ENCODE measurements around the gene SSPN.
"Not testable (repeated sequence)": the region's sequence is repeated elsewhere in the genome, so short reads cannot be mapped to it uniquely, and the experiment has no call there.

SSPN gene

DNA sequence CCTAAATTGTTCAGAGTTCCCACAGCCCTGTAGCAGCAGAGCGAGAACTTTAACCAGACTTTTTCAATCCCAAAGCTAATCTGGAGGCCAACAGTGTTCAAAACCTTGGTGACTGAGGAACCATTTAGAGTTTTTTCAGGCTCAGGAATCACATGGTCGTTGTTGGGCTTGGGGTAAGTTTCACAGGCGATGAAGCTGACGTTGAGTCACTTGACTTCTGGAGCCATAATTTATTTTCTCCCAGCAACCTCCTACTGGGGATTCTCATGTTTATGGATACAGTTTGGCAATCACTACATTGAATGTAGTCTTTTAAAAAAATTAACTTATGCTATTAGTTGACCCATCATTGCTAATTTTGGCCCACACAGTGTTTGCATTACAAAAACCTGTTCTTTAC, 34.5 kb downstream of the SSPN start:
- no peak for DNase-seq (ENCODE audit: low read depth)

DNA sequence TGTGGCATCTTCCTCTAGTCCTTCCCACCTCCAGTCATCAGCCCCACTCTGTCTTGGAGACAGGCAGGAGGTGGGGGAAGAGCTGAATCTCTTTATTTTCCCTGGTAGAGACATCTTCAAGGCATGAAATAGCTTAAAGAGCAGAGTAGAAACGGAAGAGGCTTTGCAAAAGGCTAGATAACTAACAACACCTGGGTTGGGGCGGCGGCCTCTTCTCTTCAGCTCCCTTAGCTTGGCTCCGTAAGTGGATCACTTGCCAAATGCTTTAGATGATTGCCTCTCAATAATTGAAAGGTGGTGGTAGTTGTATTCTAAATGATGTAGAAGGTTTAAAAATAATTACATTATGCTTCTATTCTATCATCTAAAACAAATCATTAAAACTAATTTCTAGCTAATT, 36.1 kb downstream of the SSPN start:
- DNase-seq (ENCODE audit: low read depth), result no peak

DNA sequence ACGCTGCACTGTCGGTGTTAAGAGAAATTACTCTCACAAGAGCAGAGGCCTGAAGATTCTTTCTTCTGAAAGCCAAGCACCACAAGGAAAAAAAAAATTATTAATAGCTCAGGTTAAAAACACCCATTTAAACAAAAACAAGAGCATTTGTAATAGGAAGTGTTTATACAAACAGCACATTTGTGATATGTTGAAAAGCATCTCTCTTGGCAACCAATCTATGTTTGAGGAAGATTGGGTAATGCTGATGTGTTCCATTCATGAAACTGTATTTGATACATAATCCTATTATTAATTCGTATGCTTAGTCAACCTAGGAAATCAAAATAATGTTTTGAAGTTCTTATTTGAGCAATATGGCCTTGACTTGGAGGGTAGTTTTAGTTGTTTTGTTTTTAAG, 36.5 kb downstream of the SSPN start:
- no peak for DNase-seq (ENCODE audit: low read depth)

DNA sequence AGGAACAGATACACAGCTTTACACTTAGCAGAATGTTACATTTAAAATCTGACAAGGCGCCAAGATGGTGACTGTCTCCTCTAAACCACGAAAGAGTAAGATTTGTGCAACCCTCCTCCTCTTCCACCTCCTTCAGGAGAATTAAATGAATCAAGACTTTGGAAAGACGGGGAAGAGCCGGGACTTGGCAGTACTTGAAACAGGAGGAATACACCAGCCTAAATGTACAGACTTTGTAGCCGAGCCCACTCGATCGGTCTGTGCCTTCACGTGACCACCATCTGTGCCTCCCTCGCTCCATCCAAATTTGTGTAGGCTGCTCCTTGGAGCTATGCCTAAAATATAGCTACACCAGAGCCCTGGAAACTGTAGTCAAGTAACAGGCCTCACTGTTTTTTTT, 38.3 kb downstream of the SSPN start:
- no peak for DNase-seq (ENCODE audit: low read depth)

DNA sequence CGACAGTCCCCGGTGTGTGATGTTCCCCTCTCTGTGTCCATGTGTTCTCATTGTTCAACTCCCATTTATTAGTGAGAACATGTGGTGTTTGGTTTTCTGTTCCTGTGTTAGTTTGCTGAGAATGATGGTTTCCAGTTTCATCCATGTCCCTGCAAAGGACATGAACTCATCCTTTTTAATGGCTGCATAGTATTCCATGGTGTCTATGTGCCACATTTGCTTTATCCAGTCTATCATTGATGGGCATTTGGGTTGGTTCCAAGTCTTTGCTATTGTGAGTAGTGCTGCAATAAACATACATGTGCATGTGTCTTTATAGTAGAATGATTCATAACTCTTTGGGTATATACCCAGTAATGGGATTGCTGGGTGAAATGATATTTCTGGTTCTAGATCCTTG, 40.1 kb downstream of the SSPN start:
- not testable (repeated sequence) for DNase-seq (ENCODE audit: low read depth)

DNA sequence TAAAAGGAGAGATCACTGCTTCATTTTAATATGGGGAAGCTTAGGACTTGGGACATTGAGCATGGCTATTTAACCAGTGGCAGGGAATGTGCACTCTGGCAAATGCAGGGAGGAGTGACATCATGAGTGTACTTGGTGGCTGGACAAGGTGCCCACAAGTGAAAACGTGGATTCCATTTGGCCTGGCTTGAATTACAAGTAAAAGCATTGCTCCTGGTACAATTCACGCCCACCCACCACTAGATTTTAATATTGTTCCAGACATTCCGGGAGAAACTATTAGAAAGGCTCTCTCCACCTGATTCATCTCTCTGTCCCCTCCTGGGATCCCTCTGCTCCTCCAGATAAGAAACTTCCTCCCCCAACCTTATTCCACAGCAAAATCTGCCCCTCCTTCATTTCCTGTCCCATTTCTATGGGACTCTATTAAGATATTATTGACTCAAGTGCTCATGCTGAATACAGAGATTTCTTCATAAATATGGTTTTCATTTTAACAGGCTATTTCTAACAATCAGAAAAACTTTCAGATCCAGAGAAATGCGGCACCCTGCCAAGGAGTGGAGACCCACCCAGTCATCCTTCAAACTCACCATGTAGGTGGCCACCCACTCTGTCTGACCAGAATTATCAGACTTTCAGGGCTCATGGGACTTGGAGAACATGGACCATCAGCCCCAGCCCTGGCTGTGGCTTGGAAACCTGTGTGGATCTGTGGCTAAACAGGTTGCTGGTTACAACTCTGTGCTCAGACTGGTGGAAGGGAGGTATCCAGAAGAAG, 43.2 kb downstream of the SSPN start:
- DNase-seq (ENCODE audit: low read depth), result no peak

DNA sequence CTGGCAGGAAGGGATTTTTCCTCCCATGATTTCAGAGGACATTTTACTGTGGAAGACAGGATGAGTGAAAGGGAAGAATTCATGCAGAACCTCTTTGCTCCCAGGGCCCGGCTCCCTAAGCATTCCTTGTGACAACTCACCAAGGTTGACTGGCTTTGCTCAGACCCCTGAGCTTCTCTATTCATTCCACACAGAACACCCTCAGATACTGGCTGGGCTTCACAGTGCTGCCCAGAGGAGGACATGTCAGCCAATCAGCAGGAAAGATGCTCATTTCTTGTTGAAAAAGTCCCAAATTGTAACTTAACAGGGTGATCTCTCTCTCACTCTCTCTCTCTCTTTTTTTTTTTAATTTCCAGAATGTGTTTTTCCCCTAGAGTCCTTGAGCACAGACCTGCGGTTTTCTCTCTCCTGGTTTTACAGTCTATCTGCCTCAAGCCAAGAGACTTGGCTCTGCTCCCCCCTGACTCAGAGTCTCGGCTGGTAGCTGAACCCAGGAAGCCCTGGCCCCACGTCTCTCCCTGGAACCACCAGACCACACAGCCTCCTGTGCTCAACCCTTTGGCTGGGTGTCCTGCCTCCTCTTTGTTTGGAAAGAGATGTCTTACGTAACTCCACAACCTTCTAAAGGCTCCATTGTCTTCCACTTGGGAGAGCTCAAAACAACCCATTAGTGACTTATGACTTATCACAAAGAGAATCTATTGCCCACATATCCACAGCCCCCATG, 43.9 kb downstream of the SSPN start:
- peak; percentile 95 for DNase-seq (ENCODE audit: low read depth)

DNA sequence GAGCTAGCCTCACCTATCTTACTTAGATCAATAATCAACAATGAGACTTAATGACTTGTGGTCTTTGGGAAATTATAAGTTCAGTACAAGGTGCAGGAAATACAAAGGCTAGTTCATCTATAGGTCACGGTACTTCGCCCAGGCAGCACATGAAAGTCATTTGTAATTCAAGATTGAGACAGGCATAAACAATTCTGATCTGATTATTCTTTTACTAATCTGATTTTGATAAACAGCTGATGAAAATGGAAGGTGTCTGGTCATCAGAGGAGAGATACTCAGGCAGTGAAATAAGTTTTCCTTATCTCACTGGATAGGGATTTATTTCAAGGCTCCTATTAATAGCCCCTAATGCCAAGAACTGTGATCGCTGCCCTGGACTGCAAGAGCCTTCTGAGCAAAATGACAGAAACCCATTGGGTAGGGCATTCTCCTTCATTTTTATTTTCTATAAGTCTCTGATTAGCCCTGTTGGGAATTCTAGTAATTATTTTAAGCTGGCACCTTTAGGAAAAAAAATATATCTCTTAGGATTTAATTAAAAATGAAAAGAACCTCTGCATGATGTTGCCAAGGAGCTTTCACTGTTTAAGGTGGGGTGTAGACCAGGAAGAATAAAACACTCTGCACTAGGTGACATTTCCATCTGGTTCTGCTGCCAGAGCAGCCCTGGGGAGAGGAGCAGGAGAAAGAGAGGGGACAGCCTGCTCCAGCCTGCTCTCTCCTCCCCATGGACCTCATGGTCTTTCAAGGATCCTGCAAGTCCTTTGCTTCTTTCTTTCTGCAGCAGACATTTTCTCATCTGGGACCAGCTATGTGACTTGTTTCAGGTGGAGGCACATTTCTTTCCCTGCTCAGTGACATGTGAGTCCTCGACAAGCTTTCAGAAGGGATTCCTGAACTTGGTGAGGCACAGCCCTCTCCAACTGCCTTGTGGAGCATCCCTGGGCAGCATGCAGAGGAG, 44.8 kb downstream of the SSPN start:
- DNase-seq (ENCODE audit: low read depth), result no peak

DNA sequence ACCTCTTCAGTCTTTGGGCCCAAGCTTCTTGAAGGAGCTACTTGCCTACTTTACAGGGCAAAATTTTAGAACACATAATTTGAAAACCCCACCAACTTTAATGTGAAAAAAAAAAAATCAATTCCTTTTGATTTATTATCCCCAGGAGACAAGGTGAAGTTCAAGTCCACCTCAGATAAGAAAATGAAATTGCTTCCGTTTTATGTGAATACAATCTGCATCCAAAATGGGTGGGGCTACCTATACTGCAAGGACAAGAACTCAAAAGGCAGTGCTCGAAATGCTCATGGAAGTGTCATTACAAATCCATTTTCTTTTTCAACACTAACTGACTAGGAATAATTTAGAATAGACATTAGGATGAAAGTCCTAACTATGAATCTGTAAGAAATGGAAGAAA, 45.7 kb downstream of the SSPN start:
- no peak for DNase-seq (ENCODE audit: low read depth)

DNA sequence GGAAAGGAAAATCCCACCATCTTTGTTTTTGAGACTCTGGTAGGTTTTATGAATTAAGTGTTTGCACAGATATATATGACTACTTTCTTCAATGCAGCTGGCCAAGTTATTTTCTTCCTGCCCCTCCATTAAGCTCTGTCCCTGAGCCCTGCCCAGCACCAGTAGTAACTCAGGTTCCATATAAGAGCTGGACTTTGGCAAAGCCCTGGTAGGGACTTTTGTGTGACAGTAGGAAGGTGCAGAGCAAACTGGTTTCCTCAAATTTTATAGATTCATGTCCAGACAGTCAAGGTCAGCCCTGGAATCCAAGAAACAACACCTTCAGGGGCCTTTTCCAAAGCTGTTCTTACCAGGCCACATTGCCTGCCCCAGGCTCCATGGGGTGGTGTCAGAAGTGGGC, 47.3 kb downstream of the SSPN start:
- no peak for DNase-seq (ENCODE audit: low read depth)

DNA sequence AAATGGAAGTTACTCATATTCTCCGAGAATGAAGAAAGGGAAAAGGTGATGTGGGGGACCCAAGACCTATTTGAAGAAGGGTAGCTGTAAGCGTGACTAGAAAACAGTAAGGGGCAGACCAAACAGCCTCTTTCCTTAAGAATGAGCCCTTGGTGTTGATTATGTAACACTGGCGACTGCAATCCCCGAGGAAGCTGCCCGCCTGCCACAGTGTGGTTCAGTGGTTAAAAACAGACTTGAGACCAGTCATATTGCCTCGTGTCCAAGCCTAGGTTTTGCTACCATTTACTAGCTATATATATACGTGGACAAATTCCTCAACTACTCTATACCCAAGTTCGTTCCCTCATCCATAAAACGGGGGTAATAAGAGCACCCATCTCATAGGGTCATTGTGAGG, 49.1 kb downstream of the SSPN start:
- DNase-seq (ENCODE audit: low read depth), result no peak

DNA sequence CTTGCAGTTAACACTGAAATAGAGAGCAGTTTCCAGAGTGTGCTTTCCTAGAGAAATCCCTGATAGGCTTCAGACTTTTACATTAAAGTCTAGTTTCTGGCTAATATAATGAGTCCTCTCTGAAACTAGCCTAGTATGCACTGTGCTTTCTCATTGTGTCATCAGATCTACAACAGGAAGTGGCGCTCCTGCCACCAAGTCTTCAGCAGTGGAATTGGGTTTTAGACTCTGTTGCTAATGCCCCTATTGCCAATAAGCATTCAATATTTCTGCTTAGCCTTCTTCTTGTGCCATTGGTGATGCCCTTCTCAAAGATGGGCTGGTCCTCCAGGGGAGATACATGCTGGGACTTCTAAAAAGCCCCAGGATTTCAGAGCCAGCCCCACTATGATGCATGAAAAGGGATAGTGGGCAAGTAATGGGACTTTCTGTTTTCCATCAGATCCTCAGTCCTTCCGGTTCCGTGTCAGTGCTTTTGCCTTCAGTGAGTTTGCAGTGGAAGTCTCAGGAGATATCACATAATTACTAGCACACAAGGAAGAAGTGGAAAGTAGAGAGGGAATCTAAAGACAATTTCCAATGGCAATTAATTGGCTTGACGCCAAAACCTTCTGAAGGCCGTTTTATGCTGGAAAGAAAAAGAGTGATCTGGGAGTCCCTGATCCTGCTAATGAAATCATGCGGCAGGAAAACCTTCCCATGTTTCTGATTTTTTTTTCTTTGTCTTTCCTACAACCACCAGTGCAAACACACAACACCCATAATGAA, 50.0 kb downstream of the SSPN start:
- no peak for DNase-seq (ENCODE audit: low read depth)

DNA sequence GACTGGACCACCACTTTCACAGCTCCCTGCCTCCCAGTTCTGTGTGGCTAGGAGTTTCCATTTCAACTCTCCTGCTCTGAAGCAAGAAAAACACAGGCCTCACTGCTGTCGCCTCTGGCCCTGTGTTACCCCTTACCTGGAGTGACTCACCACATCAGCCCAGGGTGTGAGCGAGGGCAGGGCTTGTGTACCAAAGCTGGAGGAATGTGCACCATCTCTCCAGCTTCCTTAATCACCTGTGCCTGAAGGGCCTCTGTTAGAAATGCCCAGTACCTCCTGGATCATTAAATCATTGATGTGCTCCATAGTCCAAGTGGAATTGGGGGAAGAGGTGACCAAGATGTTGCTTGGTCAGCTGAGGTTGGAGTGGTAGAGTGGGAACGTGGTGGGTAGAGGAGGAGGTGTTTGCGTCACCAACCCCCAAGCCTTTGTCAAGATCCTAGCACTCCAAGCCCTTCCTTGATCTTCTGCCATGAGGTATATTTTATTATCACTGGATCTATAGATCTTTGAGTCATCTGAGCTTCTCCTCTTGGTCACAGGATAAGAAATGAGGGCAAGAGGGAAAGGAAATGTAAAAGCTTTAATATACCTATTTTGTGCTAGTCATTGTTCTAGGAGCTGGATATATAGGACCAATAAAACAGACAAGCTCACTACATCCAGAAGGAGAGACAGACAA, 51.3 kb downstream of the SSPN start:
- no peak for DNase-seq (ENCODE audit: low read depth)

DNA sequence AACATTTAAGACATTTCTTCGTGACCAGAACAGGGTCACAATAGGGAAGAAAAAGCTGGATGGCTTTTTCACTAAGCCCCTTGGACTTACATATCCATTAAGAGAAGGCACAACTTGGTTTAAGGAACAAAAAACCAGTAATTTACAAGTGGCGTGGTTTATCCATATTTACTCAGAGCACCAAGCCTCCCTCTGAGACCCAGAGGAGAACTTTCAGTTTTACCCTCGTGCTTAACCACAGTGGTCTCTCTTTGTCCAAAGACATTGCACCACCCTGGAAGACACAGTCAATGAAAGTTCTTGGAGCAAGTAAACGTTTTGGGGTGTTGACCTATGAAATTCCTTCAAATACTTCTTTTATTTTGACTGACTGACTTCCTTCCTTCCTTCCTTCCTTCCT, 52.5 kb downstream of the SSPN start:
- no peak for DNase-seq (ENCODE audit: low read depth)

DNA sequence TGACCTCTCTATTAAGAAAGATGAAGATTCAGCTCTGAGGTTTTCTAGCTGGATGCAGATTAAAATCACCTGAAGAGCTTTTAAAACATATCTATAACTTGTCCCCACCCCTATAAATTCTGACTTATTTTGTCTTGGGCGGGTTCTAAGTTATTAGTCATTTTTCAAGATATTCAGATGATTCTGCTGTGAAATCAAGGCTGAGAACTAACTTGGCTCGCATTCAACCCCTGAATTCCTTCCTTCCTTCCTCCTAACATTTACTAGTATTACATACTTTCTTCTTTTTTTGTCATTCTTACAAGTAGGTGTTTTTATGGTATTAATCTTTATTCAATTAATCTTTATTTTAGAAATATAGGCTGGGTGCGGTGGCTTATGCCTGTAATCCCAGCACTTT, 55.4 kb downstream of the SSPN start:
- DNase-seq (ENCODE audit: low read depth), result no peak

DNA sequence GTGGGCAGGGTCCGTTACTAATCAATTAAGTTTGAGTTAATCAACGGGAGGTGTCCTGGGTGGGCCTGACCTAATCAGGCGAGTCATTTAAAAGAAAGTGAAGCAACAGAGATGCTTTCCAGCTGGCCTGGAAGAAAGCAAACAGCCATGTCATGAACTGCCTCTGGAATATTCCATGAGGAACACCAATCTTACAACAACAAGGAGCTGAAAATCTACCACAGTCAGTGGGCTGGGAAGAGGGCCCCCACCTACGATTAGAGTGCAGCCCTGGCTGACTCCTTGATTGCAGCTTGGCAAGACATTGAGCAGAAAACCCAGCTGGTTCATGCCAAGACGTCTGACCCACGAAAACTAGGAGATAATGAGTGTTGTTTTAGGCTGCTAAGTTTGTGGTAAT, 56.2 kb downstream of the SSPN start:
- no peak for DNase-seq (ENCODE audit: low read depth)

DNA sequence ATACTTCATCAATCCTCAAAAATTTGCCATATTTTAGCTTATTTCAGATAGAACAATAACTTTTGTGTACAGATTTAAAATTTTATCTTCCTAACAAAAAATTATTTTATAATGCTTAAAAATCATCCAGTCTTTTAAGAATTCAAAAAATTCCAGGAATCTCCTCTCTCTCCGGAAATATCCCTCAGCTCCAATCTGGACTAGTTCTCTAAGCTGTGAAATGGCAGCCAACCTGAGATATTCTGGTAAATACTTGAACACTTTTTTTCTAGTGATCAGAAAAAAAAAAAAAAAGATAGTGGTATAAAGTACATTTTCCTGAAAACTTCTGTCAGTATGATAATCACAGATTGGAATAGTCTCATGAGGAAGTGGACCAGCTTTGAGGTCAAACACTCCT, 57.6 kb downstream of the SSPN start:
- DNase-seq (ENCODE audit: low read depth), result no peak

DNA sequence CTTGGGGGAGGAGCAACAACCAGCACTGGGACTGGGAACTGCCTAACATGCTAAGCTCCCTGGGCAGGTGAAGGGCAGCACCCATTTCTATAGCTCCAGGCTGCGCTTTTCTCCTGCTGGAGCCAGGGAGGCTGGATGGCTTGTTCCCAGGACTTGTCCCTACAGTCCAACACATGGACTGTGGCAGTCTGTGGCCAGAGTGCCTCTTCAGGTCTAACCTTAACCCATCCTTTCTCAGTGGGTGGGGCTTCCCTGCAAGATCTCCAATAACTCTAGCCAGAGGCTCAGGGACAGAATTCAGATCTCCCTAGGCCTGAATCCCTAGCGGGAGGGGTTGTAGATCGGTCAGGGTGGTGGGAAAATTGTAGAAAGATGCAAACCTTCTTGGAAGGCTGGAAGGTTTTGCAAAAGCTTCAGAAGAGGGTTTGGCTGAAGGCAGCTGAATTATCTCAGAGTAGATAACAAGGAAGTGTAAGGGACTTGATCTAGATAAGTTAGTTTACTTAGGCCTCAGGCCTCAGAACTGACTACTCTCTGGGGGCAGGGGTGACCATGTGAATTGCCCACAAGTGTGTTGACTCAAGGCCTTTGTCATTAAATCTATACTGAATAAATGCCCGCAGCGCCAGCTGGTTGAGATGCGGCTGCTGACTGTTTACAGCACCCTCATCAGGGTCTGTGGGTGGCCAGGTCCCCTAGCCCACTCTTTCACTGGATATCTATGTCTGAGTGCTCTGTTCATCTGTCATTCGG, 60.7 kb downstream of the SSPN start:
- DNase-seq (ENCODE audit: low read depth), result no peak

DNA sequence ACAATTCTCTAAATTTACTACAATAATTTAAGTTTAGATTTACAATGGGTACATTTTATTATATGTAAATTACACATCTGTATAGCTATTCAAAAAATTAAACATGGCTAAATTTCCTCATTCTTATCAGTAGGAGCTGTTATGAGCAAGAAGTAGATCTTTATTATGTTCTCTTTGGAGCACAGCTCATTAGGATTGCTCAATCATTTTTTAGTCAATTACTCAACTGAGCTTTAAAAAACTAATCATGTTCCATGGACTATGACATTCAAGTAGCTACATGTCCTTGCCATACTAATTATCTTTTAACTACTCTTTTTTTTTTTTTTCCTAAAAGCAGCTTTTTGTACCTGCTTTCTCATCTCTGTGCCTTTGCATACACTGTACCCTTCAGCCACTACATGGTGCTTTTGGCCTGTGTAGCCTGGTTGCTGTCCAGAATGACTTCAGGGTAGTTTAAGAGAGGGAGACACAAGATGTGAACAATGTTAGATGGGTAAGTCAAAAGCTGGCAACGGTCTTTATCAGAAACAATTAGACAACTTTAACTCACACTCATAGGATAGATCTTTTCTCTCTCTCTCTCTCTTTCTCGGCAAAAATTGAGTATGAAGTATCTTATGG, 69.0 kb downstream of the SSPN start:
- DNase-seq (ENCODE audit: low read depth), result no peak

DNA sequence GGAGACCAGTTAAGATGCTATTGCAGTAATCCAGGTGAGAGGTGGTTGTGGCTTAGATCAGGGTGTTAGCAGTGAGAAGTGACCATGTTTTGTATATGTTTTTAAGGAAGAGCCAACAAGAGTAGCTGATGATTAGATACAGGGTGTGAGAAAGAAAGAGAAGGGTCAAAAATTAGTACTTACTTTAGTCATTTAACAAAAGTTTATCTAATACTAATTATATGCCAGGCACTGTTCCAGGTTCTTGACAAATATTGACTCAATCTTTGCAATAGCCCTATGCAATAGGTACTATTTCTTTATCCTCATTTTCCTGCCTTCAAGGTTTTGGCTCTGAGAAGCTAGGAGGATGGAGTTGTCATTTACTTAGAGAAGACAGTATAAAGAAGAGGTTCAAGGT, 70.2 kb downstream of the SSPN start:
- no peak for DNase-seq (ENCODE audit: low read depth)
